Endodermal cell (in vitro differentiated cells): ENCODE measurements around the gene AIRE. TPM values are rescaled to one million over a fixed set of nuclear protein-coding genes. Genes with fewer than 3 reads are reported as not detected.

Experiments
- DNase-seq: peaks from one replicate; pipeline ENCODE4 v3.0.0-alpha.2; 2017
- H3K27ac ChIP-seq: 2 replicates; pipeline ENCODE4 v1.5.1; 2013; ENCODE audit warnings: mild to moderate bottlenecking, low read depth, low read length, moderate library complexity
- H3K27me3 ChIP-seq: 2 replicates; pipeline ENCODE4 v1.6.1; 2013; ENCODE audit warnings: mild to moderate bottlenecking, low read length, moderate library complexity; ENCODE audit not compliant: insufficient read depth, control insufficient read depth, poor library complexity, severe bottlenecking
- H3K36me3 ChIP-seq: 2 replicates; pipeline ENCODE4 v1.7.0; 2013; ENCODE audit warnings: mild to moderate bottlenecking, low read length, moderate library complexity; ENCODE audit not compliant: control insufficient read depth, insufficient read depth
- H3K4me1 ChIP-seq: one replicate; pipeline ENCODE4 v1.7.0; 2013; ENCODE audit warnings: low read length; ENCODE audit not compliant: control insufficient read depth, insufficient read depth
- H3K4me3 ChIP-seq: 2 replicates; pipeline ENCODE4 v1.5.1; 2013; ENCODE audit warnings: mild to moderate bottlenecking, low read length, moderate library complexity
- H3K9ac ChIP-seq: 2 replicates; pipeline ENCODE4 v1.6.1; 2013; ENCODE audit warnings: mild to moderate bottlenecking, low read length, moderate library complexity; ENCODE audit not compliant: poor library complexity, severe bottlenecking; ENCODE audit errors: extremely low read depth
- H3K9me3 ChIP-seq: 2 replicates; pipeline ENCODE4 v1.6.1; 2013; ENCODE audit warnings: mild to moderate bottlenecking, low read length, moderate library complexity; ENCODE audit not compliant: control insufficient read depth
- H3K27ac Mint-ChIP-seq: 2 replicates; pipeline ENCODE4 v1.8.0; 2020; ENCODE audit warnings: mixed read lengths
- H3K27me3 Mint-ChIP-seq: 2 replicates; pipeline ENCODE4 v1.8.0; 2021; ENCODE audit warnings: mild to moderate bottlenecking, mixed read lengths; ENCODE audit not compliant: insufficient read depth
- H3K36me3 Mint-ChIP-seq: 2 replicates; pipeline ENCODE4 v1.8.0; 2020; ENCODE audit warnings: low read depth, mixed read lengths
- H3K4me1 Mint-ChIP-seq: 2 replicates; pipeline ENCODE4 v1.8.0; 2020; ENCODE audit warnings: mixed read lengths
- H3K4me3 Mint-ChIP-seq: 2 replicates; pipeline ENCODE4 v1.8.0; 2020; ENCODE audit warnings: mild to moderate bottlenecking, moderate library complexity, mixed read lengths
- H3K9me3 Mint-ChIP-seq: 2 replicates; pipeline ENCODE4 v1.8.0; 2020; ENCODE audit warnings: mild to moderate bottlenecking, mixed read lengths
- WGBS, 2 experiments: methylation state at CpG; one replicate each; pipeline versions ENCODE4 v1.1.5 to v1.1.7; 2013; ENCODE audit warnings: missing lambda C conversion rate in 2 of 2, mixed read lengths in 1 of 2; ENCODE audit not compliant: insufficient coverage in 1 of 2, insufficient read length in 1 of 2; 5-methylcytosine and 5-hydroxymethylcytosine counted together
- total RNA-seq, 2 donors: library from RNA; stranded (reverse); fragmentation: NEBNext Ultra II Directional in 1 of 2; extraction: Animal tissue kit (Norgen Biotek cat#: 25700) in 1 of 2; gene quantifications; 2 replicates in 1 of 2; 3 replicates in 1 of 2; pipeline ENCODE4 v1.2.1, GENCODE V29; 2021
- TF ChIP-seq, protein P1 (sequence below): fragments of 200-600 bp; sonication (generic); conservative IDR thresholded peaks from 2 replicates; pipeline ENCODE4 v1.5.0; 2021; ENCODE audit warnings: antibody characterized with exemption, mild to moderate bottlenecking

AIRE gene
- total RNA-seq, 2 donors from 2014 or later, result 1.2 to 2.7 TPM

DNA sequence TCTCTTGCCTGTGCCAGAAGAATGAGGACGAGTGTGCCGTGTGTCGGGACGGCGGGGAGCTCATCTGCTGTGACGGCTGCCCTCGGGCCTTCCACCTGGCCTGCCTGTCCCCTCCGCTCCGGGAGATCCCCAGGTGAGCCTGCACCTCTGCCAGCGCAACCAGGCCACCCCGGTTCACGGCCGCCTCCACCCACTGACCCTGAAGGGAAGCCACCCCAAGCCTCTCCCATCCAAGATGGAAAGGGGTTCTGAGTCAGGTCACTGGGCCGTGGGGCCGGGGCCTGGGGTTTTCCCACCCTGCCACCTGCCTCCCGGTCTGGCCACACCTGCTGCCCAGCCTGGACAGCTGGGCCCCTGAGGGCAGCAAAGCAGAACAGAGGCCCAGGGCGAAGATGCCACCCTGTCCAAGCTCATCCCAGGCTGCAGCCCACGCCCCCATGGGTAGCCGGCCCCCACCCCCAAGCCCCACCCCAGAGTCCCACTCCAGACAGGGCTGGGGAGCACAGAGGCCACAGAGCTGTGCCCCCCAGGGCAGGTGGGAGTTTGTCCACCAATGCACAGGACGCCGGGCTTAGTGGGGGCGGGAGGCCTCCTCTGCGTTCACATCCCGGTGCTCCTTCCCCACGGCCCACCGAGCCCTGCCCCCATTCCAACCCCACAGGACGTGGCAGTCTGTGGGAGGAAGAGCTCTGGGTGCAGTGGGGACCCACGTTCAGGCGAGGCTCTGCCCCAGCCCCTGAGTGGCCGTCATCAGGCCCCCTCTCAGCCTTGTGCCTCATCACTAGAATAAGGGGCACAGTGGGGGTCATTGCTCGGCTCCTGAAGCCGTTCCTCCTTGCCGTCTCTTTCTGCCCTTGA lies 5.6 kb downstream of the AIRE start:
- TF ChIP-seq, protein P1, sequence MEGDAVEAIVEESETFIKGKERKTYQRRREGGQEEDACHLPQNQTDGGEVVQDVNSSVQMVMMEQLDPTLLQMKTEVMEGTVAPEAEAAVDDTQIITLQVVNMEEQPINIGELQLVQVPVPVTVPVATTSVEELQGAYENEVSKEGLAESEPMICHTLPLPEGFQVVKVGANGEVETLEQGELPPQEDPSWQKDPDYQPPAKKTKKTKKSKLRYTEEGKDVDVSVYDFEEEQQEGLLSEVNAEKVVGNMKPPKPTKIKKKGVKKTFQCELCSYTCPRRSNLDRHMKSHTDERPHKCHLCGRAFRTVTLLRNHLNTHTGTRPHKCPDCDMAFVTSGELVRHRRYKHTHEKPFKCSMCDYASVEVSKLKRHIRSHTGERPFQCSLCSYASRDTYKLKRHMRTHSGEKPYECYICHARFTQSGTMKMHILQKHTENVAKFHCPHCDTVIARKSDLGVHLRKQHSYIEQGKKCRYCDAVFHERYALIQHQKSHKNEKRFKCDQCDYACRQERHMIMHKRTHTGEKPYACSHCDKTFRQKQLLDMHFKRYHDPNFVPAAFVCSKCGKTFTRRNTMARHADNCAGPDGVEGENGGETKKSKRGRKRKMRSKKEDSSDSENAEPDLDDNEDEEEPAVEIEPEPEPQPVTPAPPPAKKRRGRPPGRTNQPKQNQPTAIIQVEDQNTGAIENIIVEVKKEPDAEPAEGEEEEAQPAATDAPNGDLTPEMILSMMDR, result no peak
- no peak for DNase-seq
- H3K27me3 Mint-ChIP-seq, result no peaks in the 10 kb centered on the region
- no peak overlapping the region for H3K27ac Mint-ChIP-seq
- Histone ChIP-seq H3K27ac (no peak overlapping the region), H3K36me3 (no peaks in the 10 kb centered on the region), H3K4me1 (peaks cover 3% of the 10 kb centered on the region), H3K9me3 (no peaks in the 10 kb centered on the region), H3K27me3 (no peaks in the 10 kb centered on the region), H3K4me3 (no peak overlapping the region), H3K9ac (no peak overlapping the region)
- H3K9me3 Mint-ChIP-seq, result no peaks in the 10 kb centered on the region
- no peaks in the 10 kb centered on the region for H3K4me1 Mint-ChIP-seq
- WGBS, 2 experiments, result 92 to 95% methylated on average over 19 to 33 of the region's 33 CpGs
- H3K4me3 Mint-ChIP-seq, result no peak overlapping the region
- no peaks in the 10 kb centered on the region for H3K36me3 Mint-ChIP-seq

DNA sequence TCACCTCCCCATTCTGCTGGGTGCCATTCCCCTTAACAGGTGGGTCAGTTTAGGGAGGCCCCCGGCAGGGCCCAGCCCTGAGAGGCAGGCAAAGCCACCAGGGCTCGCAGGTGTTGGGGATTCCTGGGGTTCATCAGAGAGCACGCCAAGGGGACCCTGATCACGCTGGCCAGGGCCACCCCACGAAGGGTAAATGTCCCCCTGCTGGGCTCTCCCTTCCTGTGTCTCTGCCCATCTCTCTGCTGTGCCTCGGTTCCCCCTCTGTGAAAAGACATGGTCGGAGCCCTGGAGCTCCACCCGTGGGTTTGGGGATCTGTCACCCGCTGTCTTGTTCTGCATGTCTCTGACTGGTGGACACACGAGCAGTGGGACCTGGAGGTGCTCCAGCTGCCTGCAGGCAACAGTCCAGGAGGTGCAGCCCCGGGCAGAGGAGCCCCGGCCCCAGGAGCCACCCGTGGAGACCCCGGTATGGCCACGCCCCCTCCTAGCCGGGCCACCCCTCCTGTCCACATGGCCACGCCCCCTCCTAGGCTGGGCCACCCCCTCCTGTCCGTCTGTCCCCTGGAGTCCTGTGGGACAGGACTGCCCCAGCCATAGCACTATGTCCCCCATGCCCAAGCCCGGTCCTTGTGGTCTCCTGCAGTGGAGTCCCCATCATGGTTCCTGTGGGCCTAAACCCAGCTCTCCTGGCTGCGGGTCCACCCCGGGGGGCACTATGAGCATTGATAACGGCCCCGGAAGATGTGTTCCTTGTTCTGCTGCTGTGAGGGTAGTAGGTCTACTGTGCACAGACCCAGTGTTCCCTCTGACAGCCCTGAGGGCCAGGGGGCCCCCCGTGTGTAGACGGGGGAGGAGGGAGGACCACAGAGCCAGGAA lies 6.5 kb downstream of the AIRE start:
- Mint-ChIP-seq H3K4me1 (no peaks in the 10 kb centered on the region), H3K4me3 (no peak overlapping the region), H3K36me3 (no peaks in the 10 kb centered on the region), H3K27me3 (no peaks in the 10 kb centered on the region), H3K27ac (no peak overlapping the region), H3K9me3 (no peaks in the 10 kb centered on the region)
- H3K27me3 ChIP-seq, result no peaks in the 10 kb centered on the region
- no peak overlapping the region for H3K9ac ChIP-seq
- no peak for DNase-seq
- 83 to 85% methylated on average over 8 to 25 of the region's 25 CpGs for WGBS, 2 experiments
- no peaks in the 10 kb centered on the region for H3K36me3 ChIP-seq
- no peak overlapping the region for H3K27ac ChIP-seq
- no peaks in the 10 kb centered on the region for H3K4me1 ChIP-seq
- H3K4me3 ChIP-seq, result no peak overlapping the region
- no peaks in the 10 kb centered on the region for H3K9me3 ChIP-seq
- TF ChIP-seq, protein P1, result no peak

DNA sequence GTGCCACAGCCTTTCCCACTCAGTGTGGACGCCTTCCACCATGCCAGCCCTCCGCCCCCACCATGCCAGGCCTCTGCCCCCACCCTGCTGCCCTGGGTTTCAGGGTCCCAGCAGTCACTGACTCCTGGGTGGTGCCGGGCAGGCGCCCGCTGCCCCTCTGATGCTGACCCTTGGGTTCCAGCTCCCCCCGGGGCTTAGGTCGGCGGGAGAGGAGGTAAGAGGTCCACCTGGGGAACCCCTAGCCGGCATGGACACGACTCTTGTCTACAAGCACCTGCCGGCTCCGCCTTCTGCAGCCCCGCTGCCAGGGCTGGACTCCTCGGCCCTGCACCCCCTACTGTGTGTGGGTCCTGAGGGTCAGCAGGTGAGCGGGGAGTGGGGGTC lies 7.1 kb downstream of the AIRE start:
- no peak overlapping the region for H3K27ac ChIP-seq
- TF ChIP-seq, protein P1, result no peak
- no peak for DNase-seq
- Mint-ChIP-seq H3K4me3 (no peak overlapping the region), H3K4me1 (no peaks in the 10 kb centered on the region), H3K27ac (no peak overlapping the region), H3K36me3 (no peaks in the 10 kb centered on the region), H3K27me3 (no peaks in the 10 kb centered on the region), H3K9me3 (no peaks in the 10 kb centered on the region)
- no peak overlapping the region for H3K4me3 ChIP-seq
- H3K9ac ChIP-seq, result no peak overlapping the region
- H3K9me3 ChIP-seq, result no peaks in the 10 kb centered on the region
- no peaks in the 10 kb centered on the region for H3K4me1 ChIP-seq
- H3K36me3 ChIP-seq, result no peaks in the 10 kb centered on the region
- no peaks in the 10 kb centered on the region for H3K27me3 ChIP-seq
- 90 to 98% methylated on average over 8 to 15 of the region's 15 CpGs for WGBS, 2 experiments
